ENCODE results near the gene OR5L2.
"Not testable (repeated sequence)": the region's sequence is repeated elsewhere in the genome, so short reads cannot be mapped to it uniquely, and the experiment has no call there.

OR5L2 gene

DNA sequence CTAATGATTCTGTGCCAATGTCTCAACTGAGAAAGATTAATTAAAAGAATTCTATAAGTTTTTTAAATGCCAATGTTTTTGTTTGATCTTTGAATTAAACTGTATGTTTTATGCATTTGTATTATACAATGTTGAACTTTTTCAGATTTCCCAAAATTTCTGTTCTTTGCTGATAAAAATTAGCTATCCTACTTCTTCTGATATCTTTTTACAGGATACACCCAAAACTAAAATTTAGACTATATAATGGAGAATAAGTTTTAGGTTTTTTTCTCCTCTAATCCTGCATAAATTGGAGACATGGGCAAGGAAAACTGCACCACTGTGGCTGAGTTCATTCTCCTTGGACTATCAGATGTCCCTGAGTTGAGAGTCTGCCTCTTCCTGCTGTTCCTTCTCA is at the start of gene OR5L2:
Gene OR5L2, plus strand, starts transcription at position 301 of the 400 bp plus-strand sequence. Its CDS starts 0 bp downstream, at position 301.
- DNase-seq (ENCODE audit: low read depth in 1 of 2, low spot score in 1 of 2), result no peak

DNA sequence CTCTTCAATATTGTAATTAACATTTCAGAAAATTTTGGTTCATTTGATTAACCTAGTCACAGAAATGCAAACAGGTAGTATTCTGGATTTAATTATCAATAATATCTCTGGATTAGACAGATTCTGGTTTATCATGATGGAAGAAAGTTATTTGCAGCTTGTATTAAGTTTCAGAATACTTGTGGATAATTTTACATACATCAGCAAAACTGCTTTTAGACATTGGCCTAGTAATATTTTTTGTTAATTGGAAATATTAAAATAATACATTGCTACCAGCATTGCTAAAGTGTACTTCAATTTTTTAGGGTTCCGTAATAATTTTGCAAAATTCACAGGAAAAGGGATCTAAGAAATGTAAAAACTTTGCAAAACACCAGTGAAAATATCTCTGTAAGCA is 35.4 kb upstream of the OR5L2 start:
- no peak for DNase-seq (ENCODE audit: low read depth in 1 of 2, low spot score in 1 of 2)

DNA sequence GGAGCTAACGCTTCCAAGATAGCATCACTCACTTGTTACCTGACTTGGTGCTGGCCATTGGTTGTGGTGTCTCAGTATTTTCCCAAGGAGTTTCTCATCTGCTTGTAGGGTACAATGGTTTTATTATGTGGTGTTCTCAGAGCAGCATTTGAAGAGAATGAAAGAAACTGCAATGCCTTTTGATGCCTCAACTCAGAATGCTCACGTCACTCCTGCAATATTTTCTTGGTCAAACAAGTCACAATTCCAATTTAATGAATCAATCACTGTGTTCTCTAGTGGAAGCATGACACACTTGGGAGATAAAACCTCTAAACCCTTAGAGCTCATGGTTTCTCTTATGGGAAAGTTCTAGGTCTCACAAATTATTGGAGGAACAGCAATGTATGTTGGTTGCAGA is 33.7 kb upstream of the OR5L2 start:
- DNase-seq (ENCODE audit: low read depth in 1 of 2, low spot score in 1 of 2), result no peak

DNA sequence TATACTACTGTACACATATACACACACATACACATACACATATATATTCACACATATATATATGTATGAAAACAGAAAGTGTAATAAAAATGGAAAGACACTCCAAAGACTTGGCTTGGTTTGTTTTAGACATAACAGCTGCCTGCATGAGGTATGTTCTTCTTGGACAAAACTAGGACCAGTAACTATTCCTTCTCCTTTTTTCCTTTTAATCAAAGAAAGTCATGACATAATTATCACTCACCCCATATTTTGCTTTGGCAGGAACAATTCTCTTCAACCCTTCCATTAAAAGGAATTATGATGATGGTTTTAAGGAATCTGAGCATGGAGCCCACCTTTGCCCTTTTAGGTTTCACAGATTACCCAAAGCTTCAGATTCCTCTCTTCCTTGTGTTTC is 31.8 kb upstream of the OR5L2 start, which contains the start of gene OR5D14:
Gene OR5D14, plus strand, starts transcription at position 301 of the 400 bp plus-strand sequence. Its CDS starts 0 bp downstream, at position 301.
- no peak for DNase-seq (ENCODE audit: low read depth in 1 of 2, low spot score in 1 of 2)

DNA sequence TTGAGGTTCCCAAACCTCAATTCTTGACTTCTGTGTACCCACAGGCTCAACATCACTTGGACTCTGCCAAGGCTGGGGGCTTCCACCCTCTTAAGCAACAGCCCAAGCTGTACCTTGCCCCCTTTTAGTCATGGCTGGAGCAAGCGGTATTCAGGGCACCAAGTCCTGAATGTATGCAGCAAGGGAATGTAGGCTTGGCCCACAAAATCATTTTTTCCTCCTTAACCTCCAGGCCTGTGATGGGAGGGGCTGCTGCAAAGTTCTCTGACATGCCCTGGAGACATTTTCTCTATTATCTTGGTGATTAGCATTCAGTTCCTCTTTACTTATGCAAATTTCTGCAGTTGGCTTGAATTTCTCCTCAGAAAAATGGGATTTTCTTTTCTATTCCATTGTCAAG is 20.8 kb upstream of the OR5L2 start:
- no peak for DNase-seq (ENCODE audit: low read depth in 1 of 2, low spot score in 1 of 2)

DNA sequence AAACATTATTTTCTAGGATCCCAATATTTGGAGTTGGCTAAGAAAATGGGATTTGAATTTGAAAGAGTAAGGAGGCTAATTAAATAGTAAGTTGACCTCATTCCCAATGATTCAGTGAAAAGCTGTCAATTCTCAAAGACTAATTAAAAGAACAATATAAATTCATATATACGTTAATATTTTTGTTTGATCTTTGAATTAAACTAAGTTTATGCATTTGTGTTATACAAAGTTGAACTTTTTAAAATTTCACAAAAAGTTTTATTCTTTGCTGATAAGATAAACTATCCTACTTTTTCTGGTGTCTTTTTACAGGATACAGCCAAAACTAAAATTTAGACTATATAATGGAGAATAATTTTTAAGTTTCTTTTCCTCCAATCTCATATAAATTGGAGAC is 16.0 kb upstream of the OR5L2 start, which contains the start of gene OR5L1:
Gene OR5L1, plus strand, starts transcription at position 301 of the 400 bp plus-strand sequence. CDS start 100 bp downstream, outside the sequence.
- DNase-seq (ENCODE audit: low read depth in 1 of 2, low spot score in 1 of 2), result no peak

DNA sequence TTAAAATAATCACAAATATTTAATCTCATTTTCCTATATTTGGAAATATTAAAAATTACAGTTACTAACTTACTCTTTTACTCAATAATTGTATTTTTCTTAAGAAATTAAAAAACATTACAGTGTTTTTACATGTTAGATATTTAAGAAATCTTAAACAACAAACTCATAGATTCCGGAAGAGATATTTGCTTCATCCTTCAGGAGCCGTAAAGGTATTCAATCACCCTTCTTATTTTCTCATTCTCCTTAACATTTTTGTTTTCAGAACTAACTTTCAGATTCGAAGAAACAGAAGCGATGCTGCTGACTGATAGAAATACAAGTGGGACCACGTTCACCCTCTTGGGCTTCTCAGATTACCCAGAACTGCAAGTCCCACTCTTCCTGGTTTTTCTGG is 7.7 kb upstream of the OR5L2 start, which contains the start of gene OR5D18:
Gene OR5D18, plus strand, starts transcription at position 301 of the 400 bp plus-strand sequence. Its CDS starts 0 bp downstream, at position 301.
- DNase-seq (ENCODE audit: low read depth in 1 of 2, low spot score in 1 of 2), result no peak

DNA sequence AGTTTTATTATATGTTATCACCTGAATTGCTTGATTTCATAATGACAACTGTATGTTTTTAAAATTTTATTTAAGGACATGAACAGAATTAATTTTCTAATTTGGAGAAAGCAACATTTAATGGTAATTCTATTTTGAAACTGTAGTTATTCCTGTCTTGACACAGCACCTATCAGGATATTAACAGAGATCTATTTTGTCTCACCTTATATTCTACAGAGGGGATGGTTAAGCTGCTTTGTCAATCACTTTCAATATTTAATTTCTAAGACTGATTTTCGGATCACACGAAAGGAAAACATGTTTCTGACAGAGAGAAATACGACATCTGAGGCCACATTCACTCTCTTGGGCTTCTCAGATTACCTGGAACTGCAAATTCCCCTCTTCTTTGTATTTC is 11.4 kb downstream of the OR5L2 start, which contains the start of gene OR5D16:
Gene OR5D16, plus strand, starts transcription at position 301 of the 400 bp plus-strand sequence. Its CDS starts 0 bp downstream, at position 301.
- no peak for DNase-seq (ENCODE audit: low read depth in 1 of 2, low spot score in 1 of 2)

DNA sequence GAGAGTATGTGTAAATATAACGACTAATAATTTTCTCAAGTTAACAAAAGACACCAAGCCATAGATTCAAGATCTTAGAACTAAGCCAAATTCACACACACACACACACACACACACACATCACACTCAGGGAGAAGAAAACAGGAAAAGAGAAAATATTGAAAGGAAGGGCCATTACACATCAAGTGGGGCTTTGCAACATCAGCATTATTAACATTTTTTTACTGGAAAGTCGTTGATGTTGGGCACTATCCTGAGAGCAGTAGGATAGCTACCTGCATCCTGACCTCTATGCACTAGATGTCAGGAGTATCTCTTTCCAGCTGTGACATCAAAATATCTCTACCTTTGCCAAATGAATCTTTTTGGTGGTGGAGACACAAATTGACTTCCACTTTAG is 20.4 kb downstream of the OR5L2 start:
- no peak for DNase-seq (ENCODE audit: low read depth in 1 of 2, low spot score in 1 of 2)

DNA sequence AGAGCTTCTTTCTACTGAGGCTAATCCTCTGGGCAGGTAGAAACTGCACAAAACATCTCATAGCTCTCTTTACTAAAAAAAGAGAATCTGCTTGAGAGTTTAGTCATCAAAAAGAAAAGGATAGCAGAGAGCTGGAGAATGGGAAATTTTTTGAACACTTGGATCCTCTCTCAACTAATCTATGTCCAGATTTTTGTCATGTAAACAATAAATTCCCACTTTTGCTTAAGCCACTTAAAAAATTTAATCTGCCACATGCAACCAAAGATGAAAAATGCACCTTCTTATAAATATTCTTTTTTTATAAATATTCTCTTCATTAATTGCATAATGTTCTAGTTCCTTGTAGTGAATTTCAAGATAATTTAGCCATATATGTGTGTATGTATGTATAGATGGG is 22.0 kb downstream of the OR5L2 start:
- DNase-seq (ENCODE audit: low read depth in 1 of 2, low spot score in 1 of 2), result no peak

DNA sequence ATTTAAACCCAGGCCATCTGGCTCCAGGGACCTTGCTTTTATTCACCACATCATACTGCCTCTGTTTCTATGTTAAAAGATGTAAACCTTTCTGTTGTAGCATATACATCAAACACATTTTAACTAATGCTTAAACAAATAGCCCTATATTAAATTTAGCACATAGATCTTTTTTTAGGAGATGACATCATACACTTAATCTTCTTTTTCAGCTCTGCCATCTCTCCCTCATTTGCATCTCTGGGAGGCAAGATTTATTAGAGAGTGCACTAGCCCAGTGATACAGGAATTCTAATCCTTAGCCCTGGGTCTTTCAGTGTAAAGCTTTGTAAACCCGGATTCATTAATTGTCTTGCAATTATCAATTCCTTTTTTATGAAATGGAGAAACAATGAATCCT is 25.1 kb downstream of the OR5L2 start:
- no peak for DNase-seq (ENCODE audit: low read depth in 1 of 2, low spot score in 1 of 2)

DNA sequence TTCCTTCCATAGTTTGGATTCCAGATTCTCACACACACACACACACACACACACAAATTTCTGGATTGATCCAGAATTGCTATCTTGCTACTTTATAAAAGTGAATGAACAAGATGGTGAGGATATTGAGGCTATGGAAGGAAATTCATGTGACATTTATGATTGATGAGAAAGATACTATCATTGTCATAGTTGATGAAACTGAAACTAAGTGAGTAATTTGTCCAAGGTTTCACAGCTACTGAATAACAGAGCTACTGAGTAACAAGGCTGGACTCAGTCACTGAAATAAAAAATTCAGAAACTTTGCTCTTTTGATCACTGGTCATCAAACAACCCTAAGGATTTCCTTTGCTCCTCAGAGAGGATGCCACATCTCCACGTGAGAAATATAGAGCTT is 27.7 kb downstream of the OR5L2 start:
- no peak for DNase-seq (ENCODE audit: low read depth in 1 of 2, low spot score in 1 of 2)

DNA sequence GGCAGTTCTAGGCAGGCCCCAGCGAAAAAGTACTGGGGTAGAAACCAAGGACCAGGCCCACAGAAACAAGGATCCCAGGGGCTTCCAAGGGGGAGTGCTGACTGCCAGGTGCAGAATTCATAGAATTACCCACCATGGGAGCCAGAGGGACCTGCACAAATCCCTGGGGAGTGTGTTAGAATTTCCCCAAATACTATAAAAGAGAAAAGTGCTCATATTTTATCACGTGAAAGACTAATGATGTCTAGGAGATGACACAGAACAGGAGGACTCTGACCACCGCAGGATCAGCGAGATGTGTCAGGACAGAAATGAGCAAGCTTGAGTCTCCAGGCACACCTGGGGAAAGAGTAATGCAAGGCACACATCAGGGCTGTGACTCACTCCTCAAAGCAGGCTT is 40.3 kb downstream of the OR5L2 start:
- DNase-seq (ENCODE audit: low read depth in 1 of 2, low spot score in 1 of 2), result not testable (repeated sequence)

DNA sequence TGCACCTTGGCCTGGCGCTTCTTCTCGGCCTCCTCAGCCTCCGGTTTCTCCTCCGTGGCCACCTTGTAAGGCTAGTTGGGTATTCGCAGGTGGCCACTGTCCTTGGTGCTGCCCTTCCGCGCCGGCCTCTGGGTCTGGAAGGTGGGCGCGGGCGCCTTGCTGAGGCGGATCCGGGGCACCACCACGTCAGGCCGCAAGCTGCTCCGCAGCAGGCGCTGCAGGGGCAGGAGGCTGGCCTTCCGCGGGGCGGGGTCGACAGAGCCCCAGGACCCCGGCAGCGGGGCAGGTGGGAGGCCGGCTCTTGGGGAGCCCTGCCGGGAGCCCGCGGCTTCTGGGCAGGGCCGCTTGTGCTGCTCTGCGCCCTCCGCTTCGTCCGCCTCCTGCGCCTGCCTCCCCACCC is 45.7 kb downstream of the OR5L2 start:
- DNase-seq (ENCODE audit: low read depth in 1 of 2, low spot score in 1 of 2), result not testable (repeated sequence)

DNA sequence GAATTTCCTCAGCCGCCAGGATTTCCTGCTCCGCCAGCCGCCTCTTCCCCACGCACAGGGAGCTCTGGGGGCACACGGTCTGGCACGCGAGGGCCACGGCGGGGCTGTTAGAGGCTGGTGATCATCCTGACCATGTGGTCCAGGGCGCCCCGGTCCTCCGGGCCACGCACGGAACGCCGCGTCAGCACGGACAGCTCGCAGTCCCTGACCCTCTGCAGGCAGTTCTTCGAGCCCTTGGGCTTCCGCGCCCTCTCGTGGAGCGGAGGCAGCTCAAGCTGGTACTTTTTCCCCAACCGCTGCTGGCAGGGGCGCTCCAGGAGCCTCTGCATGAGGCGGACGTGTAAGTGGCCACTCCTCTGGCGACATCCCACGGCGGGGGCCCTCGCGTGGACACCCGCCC is 46.1 kb downstream of the OR5L2 start:
- not testable (repeated sequence) for DNase-seq (ENCODE audit: low read depth in 1 of 2, low spot score in 1 of 2)
